Eye (tissue), 1 donor: ENCODE data around the gene HOXA10.

Experiments used
- DNase-seq: peaks from one replicate; pipeline ENCODE4 v3.0.0-alpha.2; 2015

The HOXA10 gene

DNA sequence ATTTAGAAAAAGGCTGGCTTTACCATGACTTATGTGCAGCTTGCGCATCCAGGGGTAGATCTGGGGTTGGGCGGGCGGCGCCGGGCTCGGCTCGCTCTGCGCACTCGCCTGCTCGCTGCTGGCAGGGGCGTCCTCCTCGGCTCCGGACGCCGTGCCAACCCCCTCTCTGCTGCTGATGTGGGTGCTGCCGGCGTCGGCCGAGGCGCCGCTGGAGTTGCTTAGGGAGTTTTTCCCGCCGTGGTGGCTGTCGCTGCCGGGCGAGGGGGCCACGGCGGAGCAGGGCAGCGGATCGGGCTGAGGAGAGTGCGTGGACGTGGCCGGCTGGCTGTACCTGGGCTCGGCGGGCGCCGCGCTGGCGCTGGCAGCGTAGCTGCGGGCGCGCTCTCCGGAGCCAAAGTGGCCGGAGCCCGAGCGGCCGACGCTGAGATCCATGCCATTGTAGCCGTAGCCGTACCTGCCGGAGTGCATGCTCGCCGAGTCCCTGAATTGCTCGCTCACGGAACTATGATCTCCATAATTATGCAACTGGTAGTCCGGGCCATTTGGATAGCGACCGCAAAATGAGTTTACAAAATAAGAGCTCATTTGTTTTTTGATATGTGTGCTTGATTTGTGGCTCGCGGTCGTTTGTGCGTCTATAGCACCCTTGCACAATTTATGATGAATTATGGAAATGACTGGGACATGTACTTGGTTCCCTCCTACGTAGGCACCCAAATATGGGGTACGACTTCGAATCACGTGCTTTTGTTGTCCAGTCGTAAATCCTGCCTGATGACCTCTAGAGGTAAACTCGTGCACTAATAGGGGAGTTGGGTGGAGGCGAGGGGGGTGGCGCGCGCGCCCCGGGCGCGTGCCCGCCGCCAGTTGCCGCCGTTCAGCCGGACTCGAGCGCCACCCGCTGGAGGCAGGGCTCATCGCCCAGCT, 30.8 kb downstream of the HOXA10 start, which contains the start of gene HOXA5:
Gene HOXA5, minus strand, starts transcription at position 659 of the 927 bp plus-strand sequence. Its CDS starts 74 bp downstream, at position 585.
- DNase-seq = no peak

GRCh38 chr7:27142580-27143022, 31.5 kb downstream of the HOXA10 start:
- peak; percentile 66 for DNase-seq

- peak; percentile 45 for DNase-seq
Observed at GRCh38 chr7:27141923-27142579, 32.1 kb downstream of the HOXA10 start.

- peak; percentile 50 for DNase-seq
Observed at GRCh38 chr7:27141137-27141922, 32.8 kb downstream of the HOXA10 start.

- DNase-seq = peak; percentile 36
Observed at GRCh38 chr7:27140126-27140857, 33.8 kb downstream of the HOXA10 start.

- peak; percentile 56 for DNase-seq
Observed at GRCh38 chr7:27139334-27140125, 34.6 kb downstream of the HOXA10 start.

GRCh38 chr7:27138985-27139333, 35.2 kb downstream of the HOXA10 start:
- DNase-seq = peak; percentile 32

DNA sequence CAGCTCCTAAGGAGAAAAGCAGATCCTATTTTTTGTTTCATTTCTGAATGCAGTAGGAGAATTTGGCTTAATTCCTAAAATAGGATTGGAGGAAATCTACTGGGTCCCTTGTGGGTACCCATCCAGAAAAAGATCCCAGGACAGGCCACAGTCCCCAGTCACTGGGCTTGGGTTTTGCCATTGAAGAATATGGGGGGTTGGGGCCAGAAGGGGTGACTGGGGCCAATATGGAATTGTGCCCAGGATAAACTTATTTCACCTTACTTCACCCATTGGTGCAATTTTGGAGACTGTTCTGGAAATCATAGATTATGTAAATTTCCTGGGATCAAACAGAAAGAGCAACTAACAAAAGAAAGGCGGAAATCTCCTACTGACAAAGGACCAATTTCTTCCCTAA, 35.6 kb downstream of the HOXA10 start:
- no peak for DNase-seq

DNA sequence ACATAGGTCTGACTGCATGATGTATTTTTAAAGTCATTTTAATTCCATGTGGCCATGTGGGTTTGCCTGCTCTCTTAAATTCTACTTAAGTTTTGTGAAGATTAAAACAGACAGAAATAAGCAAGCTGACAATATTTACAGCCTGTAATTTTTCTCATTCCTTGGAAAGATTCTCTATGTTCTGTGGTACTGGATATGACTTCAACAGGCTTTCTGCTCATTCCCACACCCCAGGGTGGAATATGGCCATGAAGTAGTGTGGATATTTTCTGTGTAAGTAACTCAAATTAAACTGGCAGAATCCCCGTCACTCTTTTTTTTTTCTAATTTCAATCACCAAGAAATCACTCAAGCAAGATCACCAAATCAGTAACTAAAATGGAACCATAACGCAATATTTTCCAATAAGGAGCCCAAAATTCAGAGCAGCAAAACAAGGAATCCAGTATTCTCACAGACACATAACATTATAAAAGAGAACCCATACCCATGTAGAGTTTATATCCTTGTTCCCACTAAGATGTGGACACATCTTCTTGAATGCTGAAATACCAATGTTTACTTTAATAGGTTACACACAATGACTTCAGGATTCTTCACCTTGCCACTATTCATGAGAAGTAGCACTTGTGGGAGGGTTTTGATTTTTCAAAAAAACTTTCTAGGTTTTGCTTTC, 36.3 kb downstream of the HOXA10 start:
- no peak for DNase-seq

DNA sequence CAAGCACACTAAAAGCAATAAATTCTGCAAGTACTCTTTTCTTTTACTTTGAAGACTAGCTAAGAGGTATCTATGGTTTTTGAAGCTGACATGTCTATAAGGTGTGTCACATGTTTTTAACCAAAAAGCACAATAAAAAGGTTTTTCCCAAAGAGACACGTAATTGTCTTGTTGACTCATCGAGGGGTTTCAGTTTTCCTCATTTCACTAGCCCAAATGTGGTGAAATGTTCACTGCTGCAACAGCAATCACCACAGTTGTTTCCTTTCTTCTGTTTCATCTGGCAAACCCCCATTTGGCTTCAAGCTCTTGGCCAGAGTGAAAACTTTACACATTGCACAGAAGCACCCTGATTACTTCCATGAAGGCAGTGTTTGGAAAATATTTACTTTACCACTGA, 39.7 kb downstream of the HOXA10 start:
- peak; percentile 37 for DNase-seq

DNA sequence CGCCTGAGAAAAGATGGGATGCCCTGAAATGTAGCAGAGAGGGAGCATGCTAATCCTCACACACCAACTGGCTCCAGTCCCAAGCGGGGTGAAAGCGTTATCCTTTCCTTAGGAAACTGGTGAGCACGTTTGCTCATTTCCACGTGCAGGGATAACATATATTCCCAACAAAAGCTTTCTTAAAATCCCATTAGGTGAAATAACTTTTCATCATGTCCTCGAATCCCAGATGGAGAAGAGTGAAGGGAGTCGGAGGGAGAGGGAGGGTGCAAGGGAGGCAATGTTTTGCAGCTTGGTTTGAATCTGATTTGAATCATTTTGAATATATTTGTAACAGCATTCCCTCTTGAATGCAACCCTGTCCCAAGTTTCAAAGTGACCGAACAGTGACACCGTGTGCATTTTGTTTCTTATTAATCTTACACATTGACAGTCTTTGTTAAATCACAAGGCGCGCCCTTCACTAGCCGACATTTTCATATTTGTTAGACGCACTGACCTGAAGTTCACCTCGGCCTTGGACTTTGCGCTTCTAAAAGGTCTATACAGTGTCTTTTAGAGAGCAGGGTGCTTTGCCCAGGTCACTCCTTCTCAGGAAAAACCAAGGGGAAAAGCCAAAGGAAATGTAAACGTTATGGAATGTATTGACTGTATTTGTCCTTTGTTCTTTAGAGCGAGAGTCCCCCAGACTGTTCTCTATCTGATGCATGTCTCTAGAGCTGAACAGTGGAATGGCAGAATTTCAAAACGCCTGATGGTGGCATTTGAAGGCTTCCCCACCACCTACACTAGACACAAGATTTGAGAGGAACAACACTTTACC, 40.5 kb downstream of the HOXA10 start:
- DNase-seq = peak; percentile 38

DNA sequence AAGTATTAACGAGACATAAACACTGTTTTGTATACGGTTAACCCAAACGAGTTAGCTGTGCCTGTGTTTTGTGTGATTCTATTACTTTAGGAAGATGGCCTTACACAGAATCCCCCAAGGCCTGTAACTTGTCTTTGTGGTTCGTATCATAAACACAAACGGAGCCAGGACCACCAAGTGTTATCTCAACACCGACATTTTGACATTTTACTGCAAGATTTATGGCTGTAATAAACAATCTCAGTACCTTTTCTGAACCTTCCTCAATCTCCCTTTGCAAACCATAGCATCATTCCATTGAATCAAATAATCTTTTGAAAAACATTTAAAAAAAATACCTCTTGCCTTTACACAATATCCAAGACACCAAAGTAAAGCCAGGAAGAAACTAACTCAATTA, 41.1 kb downstream of the HOXA10 start:
- DNase-seq = no peak

DNA sequence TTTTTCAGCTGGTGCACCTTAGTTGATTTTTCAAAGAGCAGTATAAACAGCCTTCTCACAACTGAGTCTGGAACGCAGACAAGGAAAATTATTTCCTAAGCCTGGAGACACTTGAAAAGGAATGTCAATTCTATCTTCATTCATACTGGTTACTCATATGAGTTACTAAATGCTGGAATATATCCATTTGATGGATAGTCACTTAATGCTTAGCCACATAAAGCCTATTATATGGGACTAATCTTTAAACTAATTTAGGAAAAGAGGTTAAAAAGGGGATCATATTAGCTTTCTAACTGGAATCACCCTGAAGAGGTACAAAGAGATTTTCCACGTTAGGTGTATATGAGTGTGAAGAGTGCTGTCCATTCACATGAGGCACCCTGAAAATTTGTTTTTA, 41.9 kb downstream of the HOXA10 start:
- DNase-seq = peak; percentile 27

DNA sequence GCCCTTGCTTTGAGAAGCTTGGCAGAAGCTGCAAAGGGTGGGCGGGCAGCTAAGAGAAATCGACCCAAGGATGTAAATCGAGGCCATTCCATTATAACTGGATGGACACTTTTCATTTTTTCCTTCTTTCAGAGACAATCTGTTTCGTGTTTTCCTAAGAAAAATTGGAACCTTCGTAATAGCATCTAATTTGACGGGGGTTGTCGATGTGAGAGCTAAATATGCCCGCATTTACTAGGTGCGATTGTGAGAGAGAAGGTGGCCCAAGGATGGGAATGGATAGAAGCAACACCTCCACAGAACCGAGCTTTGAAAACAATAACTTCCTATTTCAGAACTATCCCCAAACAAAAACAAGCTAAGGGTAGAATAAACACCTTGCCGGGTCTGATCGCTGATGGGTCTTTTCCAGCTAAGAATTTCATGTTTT, 42.7 kb downstream of the HOXA10 start:
- DNase-seq = no peak

GRCh38 chr7:27130540-27131389, 43.4 kb downstream of the HOXA10 start, which contains the start of gene HOXA4:
Gene HOXA4, minus strand, starts transcription at chr7:27130757. Its CDS starts 24 bp downstream, at chr7:27130733.
- peak; percentile 75 for DNase-seq

GRCh38 chr7:27129729-27130539, 44.2 kb downstream of the HOXA10 start:
- DNase-seq = peak; percentile 44

DNA sequence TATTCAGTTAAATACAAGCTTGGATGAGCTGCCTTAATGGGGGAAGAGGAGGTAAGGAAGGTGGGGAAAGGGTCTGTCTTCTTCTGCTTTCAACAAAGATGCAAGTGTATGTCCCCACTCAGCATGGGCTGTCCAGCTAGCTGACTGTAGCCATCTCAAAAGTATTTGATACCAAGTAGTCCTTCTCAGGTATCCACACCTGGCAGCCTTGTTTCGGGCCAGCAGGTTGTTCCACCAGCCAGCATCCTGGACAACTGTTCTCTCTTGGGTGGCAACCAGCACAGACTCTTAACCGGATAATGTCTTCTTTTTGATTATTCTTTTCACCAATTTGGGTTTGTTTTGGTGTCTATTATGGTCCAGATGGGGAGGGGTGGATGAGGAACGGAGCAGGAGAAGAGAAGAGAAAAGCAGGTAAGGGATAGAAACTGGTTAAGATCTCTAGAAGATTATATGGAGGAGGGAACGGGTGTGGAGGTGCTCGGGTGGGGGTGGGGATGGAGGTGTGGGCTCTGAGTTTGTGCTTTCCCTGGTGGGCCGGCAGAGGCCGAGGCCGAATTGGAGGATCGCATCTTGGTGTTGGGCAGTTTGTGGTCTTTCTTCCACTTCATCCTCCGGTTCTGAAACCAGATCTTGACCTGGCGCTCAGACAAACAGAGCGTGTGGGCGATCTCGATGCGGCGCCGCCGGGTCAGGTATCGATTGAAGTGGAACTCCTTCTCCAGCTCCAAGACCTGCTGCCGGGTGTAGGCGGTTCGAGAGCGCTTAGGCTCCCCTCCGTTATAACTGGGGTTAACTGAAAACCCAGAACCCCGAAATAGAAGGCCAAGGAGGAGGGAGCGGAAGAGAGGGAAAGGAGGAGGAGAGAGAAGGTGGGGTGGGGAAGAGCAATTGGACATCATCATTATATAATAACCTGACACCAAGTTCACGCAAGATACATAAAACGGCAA, 45.1 kb downstream of the HOXA10 start:
- no peak for DNase-seq
